ENCODE data around the gene RNF103.

RNF103 gene

GRCh38 chr2:86661333-86661732 lies 37.7 kb upstream of the RNF103 start:
- Histone ChIP-seq H3K27me3 (ENCODE audit: control insufficient read depth, insufficient read depth, low read length) (no peaks in the 10 kb centered on the region), H3K4me3 (ENCODE audit: low read depth, low read length) (no peak overlapping the region), H3K79me2 (no peaks in the 10 kb centered on the region), H3K36me3 (ENCODE audit: control insufficient read depth, insufficient read depth, low read length) (no peaks in the 10 kb centered on the region), H3K9me3 (ENCODE audit: control insufficient read depth, low read length) (no peaks in the 10 kb centered on the region), H3K4me1 (no peaks in the 10 kb centered on the region), H3K9ac (no peak overlapping the region), H2AFZ (no peak overlapping the region), H3K4me2 (ENCODE audit: low read length) (no peak overlapping the region), H3K27ac (no peak overlapping the region)
- TF ChIP-seq, protein P1, sequence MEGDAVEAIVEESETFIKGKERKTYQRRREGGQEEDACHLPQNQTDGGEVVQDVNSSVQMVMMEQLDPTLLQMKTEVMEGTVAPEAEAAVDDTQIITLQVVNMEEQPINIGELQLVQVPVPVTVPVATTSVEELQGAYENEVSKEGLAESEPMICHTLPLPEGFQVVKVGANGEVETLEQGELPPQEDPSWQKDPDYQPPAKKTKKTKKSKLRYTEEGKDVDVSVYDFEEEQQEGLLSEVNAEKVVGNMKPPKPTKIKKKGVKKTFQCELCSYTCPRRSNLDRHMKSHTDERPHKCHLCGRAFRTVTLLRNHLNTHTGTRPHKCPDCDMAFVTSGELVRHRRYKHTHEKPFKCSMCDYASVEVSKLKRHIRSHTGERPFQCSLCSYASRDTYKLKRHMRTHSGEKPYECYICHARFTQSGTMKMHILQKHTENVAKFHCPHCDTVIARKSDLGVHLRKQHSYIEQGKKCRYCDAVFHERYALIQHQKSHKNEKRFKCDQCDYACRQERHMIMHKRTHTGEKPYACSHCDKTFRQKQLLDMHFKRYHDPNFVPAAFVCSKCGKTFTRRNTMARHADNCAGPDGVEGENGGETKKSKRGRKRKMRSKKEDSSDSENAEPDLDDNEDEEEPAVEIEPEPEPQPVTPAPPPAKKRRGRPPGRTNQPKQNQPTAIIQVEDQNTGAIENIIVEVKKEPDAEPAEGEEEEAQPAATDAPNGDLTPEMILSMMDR (IDR thresholded peaks at IDR 0.05) = no peak

DNA sequence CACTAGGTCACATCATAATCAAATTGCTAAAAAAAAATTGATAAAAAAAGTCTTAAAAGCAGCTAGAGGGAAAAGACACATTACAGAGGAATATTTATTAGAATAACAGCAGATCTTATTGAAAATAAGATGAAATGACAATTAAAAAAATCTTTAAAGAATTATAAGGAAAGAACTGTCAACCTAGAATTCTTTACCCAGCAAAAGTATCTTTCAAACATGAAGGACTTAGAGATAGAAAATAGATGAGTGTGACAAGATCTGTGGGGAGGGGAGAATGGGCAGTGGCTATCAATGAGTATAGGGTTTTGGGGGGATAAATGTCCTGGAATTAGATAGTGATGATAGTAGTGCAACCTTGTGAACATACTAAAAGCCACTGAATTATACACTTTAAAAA lies 26.5 kb upstream of the RNF103 start:
- H3K79me2 ChIP-seq = no peaks in the 10 kb centered on the region
- H3K4me3 ChIP-seq (ENCODE audit: low read depth, low read length) = no peak overlapping the region
- TF ChIP-seq, protein P1 (IDR thresholded peaks at IDR 0.05) = no peak
- H3K4me2 ChIP-seq (ENCODE audit: low read length) = no peak overlapping the region
- H3K9me3 ChIP-seq (ENCODE audit: control insufficient read depth, low read length) = no peaks in the 10 kb centered on the region
- H2AFZ ChIP-seq = no peak overlapping the region
- H3K27me3 ChIP-seq (ENCODE audit: control insufficient read depth, insufficient read depth, low read length) = no peaks in the 10 kb centered on the region
- H3K27ac ChIP-seq = no peak overlapping the region
- no peak overlapping the region for H3K9ac ChIP-seq
- no peaks in the 10 kb centered on the region for H3K36me3 ChIP-seq (ENCODE audit: control insufficient read depth, insufficient read depth, low read length)
- no peaks in the 10 kb centered on the region for H3K4me1 ChIP-seq

- Histone ChIP-seq H2AFZ (no peak overlapping the region), H3K9ac (no peak overlapping the region), H3K4me3 (ENCODE audit: low read depth, low read length) (no peak overlapping the region), H3K9me3 (ENCODE audit: control insufficient read depth, low read length) (no peaks in the 10 kb centered on the region), H3K4me1 (no peaks in the 10 kb centered on the region), H3K4me2 (ENCODE audit: low read length) (no peak overlapping the region), H3K27me3 (ENCODE audit: control insufficient read depth, insufficient read depth, low read length) (no peaks in the 10 kb centered on the region), H3K79me2 (no peaks in the 10 kb centered on the region), H3K27ac (no peak overlapping the region), H3K36me3 (ENCODE audit: control insufficient read depth, insufficient read depth, low read length) (no peaks in the 10 kb centered on the region)
- TF ChIP-seq, protein P1 (IDR thresholded peaks at IDR 0.05) = no peak
Observed at GRCh38 chr2:86649119-86649947, 25.7 kb upstream of the RNF103 start.

- Histone ChIP-seq H3K36me3 (ENCODE audit: control insufficient read depth, insufficient read depth, low read length) (no peaks in the 10 kb centered on the region), H3K4me3 (ENCODE audit: low read depth, low read length) (no peak overlapping the region), H2AFZ (no peak overlapping the region), H3K79me2 (no peaks in the 10 kb centered on the region), H3K4me2 (ENCODE audit: low read length) (no peak overlapping the region), H3K4me1 (no peaks in the 10 kb centered on the region), H3K9me3 (ENCODE audit: control insufficient read depth, low read length) (no peaks in the 10 kb centered on the region), H3K9ac (no peak overlapping the region), H3K27me3 (ENCODE audit: control insufficient read depth, insufficient read depth, low read length) (no peaks in the 10 kb centered on the region), H3K27ac (no peak overlapping the region)
- TF ChIP-seq, protein P1 (IDR thresholded peaks at IDR 0.05) = no peak
Observed at GRCh38 chr2:86648681-86649080, 25.0 kb upstream of the RNF103 start.

DNA sequence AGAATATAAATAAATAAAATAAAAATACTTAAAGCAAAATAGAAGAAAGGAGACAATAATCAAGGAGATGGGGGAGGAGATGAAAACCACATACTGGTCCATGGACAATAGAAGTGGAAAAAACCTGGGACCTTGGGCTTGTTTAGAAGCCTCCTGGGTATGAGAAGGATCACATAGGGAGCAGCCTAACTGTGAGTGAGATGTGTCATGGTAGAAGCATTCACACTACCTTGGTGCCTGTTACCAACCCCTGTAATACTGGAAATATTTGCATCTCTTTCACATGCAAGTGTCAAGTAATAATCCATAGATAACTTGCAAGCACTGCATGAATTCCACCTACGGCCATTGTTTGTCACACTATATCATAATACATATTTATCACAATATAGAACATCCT lies 23.2 kb upstream of the RNF103 start:
- Histone ChIP-seq H3K27me3 (ENCODE audit: control insufficient read depth, insufficient read depth, low read length) (no peaks in the 10 kb centered on the region), H3K9me3 (ENCODE audit: control insufficient read depth, low read length) (no peaks in the 10 kb centered on the region), H3K4me3 (ENCODE audit: low read depth, low read length) (no peak overlapping the region), H3K4me1 (no peaks in the 10 kb centered on the region), H3K36me3 (ENCODE audit: control insufficient read depth, insufficient read depth, low read length) (no peaks in the 10 kb centered on the region), H3K9ac (no peak overlapping the region), H3K79me2 (no peaks in the 10 kb centered on the region), H3K4me2 (ENCODE audit: low read length) (no peak overlapping the region), H2AFZ (no peak overlapping the region), H3K27ac (no peak overlapping the region)
- TF ChIP-seq, protein P1 (IDR thresholded peaks at IDR 0.05) = no peak
